ENCODE results near the gene GPHB5.

GRCh38 chr14:63367742-63368364, 49.1 kb upstream of the GPHB5 start:
- TF ChIP-seq CTCF (IDR thresholded peaks at IDR 0.05; ENCODE audit: low read depth, low read length) (no peak), EZH2phosphoT487 (IDR thresholded peaks at IDR 0.05; ENCODE audit: low read depth) (no peak)

All from OCI-LY3 (cell line).